IPS DF 6.9 (cell line): ENCODE measurements around the gene FSTL1.
"Not testable (repeated sequence)": the region's sequence is repeated elsewhere in the genome, so short reads cannot be mapped to it uniquely, and the experiment has no call there.

Source experiments
- DNase-seq: peaks from one replicate; pipeline ENCODE4 v3.0.0-alpha.2; 2013; ENCODE audit warnings: low read depth, low spot score
- H3K27ac ChIP-seq: one replicate; pipeline ENCODE4 v1.5.1; 2013; ENCODE audit warnings: low read length, control low read depth
- H3K27me3 ChIP-seq: 2 replicates; pipeline ENCODE4 v1.6.1; 2013; ENCODE audit warnings: mild to moderate bottlenecking, low read length; ENCODE audit not compliant: control insufficient read depth, insufficient read depth
- H3K36me3 ChIP-seq: 2 replicates; pipeline ENCODE4 v1.6.1; 2013; ENCODE audit warnings: low read length; ENCODE audit not compliant: control insufficient read depth, insufficient read depth
- H3K4me1 ChIP-seq: 2 replicates; pipeline ENCODE4 v1.6.1; 2013; ENCODE audit warnings: low read length; ENCODE audit not compliant: control insufficient read depth, insufficient read depth
- H3K4me3 ChIP-seq: 2 replicates; pipeline ENCODE4 v1.5.1; 2013; ENCODE audit warnings: mild to moderate bottlenecking, low read length
- H3K9me3 ChIP-seq: 2 replicates; pipeline ENCODE4 v1.6.1; 2013; ENCODE audit warnings: low read length, inconsistent platforms; ENCODE audit not compliant: control insufficient read depth, insufficient read depth
- WGBS: extraction: QIAGEN DNeasy Blood & Tissue Kit; methylation state at CpG from one replicate; pipeline ENCODE4 v1.1.7; 2013; ENCODE audit warnings: mixed read lengths, missing lambda C conversion rate; ENCODE audit not compliant: insufficient read length, insufficient coverage; 5-methylcytosine and 5-hydroxymethylcytosine counted together

The FSTL1 gene

GRCh38 chr3:120399372-120399771 is 51.4 kb downstream of the FSTL1 start:
- peaks cover 67% of the 10 kb centered on the region for H3K36me3 ChIP-seq
- no peak overlapping the region for H3K4me3 ChIP-seq
- WGBS: no CpG with 5 or more reads among the region's 2 CpGs
- no peaks in the 10 kb centered on the region for H3K4me1 ChIP-seq
- H3K27ac ChIP-seq: no peak overlapping the region
- DNase-seq: no peak
- H3K9me3 ChIP-seq: no peaks in the 10 kb centered on the region
- no peaks in the 10 kb centered on the region for H3K27me3 ChIP-seq

- no peak for DNase-seq
- no peak overlapping the region for H3K27ac ChIP-seq
- H3K4me3 ChIP-seq: no peak overlapping the region
- no peaks in the 10 kb centered on the region for H3K27me3 ChIP-seq
- peaks cover 50% of the 10 kb centered on the region for H3K36me3 ChIP-seq
- H3K9me3 ChIP-seq: no peaks in the 10 kb centered on the region
- no CpG with 5 or more reads among the region's 8 CpGs for WGBS
- H3K4me1 ChIP-seq: no peaks in the 10 kb centered on the region
These were observed 54.3 kb downstream of the FSTL1 start for GRCh38 chr3:120396469-120396868.

- H3K27me3 ChIP-seq: no peaks in the 10 kb centered on the region
- H3K36me3 ChIP-seq: peaks cover 30% of the 10 kb centered on the region
- H3K9me3 ChIP-seq: no peaks in the 10 kb centered on the region
- no peaks in the 10 kb centered on the region for H3K4me1 ChIP-seq
- no peak for DNase-seq
- H3K4me3 ChIP-seq: no peak overlapping the region
- WGBS: no CpG with 5 or more reads among the region's 2 CpGs
- no peak overlapping the region for H3K27ac ChIP-seq
These were observed 56.4 kb downstream of the FSTL1 start for GRCh38 chr3:120394347-120394746.

GRCh38 chr3:120393761-120394160 is 57.0 kb downstream of the FSTL1 start:
- Histone ChIP-seq H3K36me3 (peaks cover 26% of the 10 kb centered on the region; the same call in 1 of the 2 replicates), H3K27me3 (no peaks in the 10 kb centered on the region), H3K4me3 (no peak overlapping the region), H3K4me1 (no peaks in the 10 kb centered on the region), H3K9me3 (no peaks in the 10 kb centered on the region), H3K27ac (no peak overlapping the region)
- no peak for DNase-seq
- WGBS: no CpG with 5 or more reads among the region's 2 CpGs

- no peaks in the 10 kb centered on the region for H3K27me3 ChIP-seq
- no peak overlapping the region for H3K27ac ChIP-seq
- no peak for DNase-seq
- peaks cover 22% of the 10 kb centered on the region; the same call in 1 of the 2 replicates for H3K36me3 ChIP-seq
- H3K4me3 ChIP-seq: no peak overlapping the region
- H3K9me3 ChIP-seq: no peaks in the 10 kb centered on the region
- WGBS: no CpG with 5 or more reads among the region's 4 CpGs
- no peaks in the 10 kb centered on the region for H3K4me1 ChIP-seq
These were observed 57.5 kb downstream of the FSTL1 start for GRCh38 chr3:120393243-120393642.

- H3K4me1 ChIP-seq: no peaks in the 10 kb centered on the region
- 100% methylated on average over 1 of the region's 2 CpGs for WGBS
- no peaks in the 10 kb centered on the region for H3K36me3 ChIP-seq
These were observed 67.8 kb downstream of the FSTL1 start for GRCh38 chr3:120382941-120383447.

GRCh38 chr3:120381503-120381902 is 69.3 kb downstream of the FSTL1 start:
- no peak for DNase-seq

More at GRCh38 chr3:120382941-120383447, 67.8 kb downstream of the FSTL1 start:
- H3K4me3 ChIP-seq: no peak overlapping the region
- DNase-seq: no peak
- no peaks in the 10 kb centered on the region for H3K9me3 ChIP-seq
- peaks cover 1% of the 10 kb centered on the region; the same call in 1 of the 2 replicates for H3K27me3 ChIP-seq
- no peak overlapping the region for H3K27ac ChIP-seq

GRCh38 chr3:120377948-120378347 is 72.8 kb downstream of the FSTL1 start:
- no CpG with 5 or more reads among the region's 12 CpGs for WGBS
- not testable (repeated sequence) for H3K36me3 ChIP-seq, DNase-seq, H3K9me3 ChIP-seq, H3K4me1 ChIP-seq, H3K27me3 ChIP-seq, H3K4me3 ChIP-seq, H3K27ac ChIP-seq

More at GRCh38 chr3:120381503-120381902, 69.3 kb downstream of the FSTL1 start:
- H3K9me3 ChIP-seq: no peaks in the 10 kb centered on the region
- no peak overlapping the region for H3K4me3 ChIP-seq
- no CpG with 5 or more reads among the region's 2 CpGs for WGBS
- H3K27ac ChIP-seq: no peak overlapping the region
- no peaks in the 10 kb centered on the region for H3K4me1 ChIP-seq
- H3K36me3 ChIP-seq: no peaks in the 10 kb centered on the region
- H3K27me3 ChIP-seq: peaks cover under 1% of the 10 kb centered on the region; the same call in 1 of the 2 replicates

GRCh38 chr3:120370463-120370862 is 80.3 kb downstream of the FSTL1 start:
- Histone ChIP-seq H3K4me1 (no peaks in the 10 kb centered on the region), H3K27ac (no peak overlapping the region), H3K27me3 (no peaks in the 10 kb centered on the region), H3K4me3 (no peak overlapping the region), H3K36me3 (no peaks in the 10 kb centered on the region), H3K9me3 (no peaks in the 10 kb centered on the region)
- no peak for DNase-seq

- Histone ChIP-seq H3K9me3 (no peaks in the 10 kb centered on the region), H3K27me3 (no peaks in the 10 kb centered on the region), H3K36me3 (no peaks in the 10 kb centered on the region), H3K27ac (no peak overlapping the region), H3K4me3 (no peak overlapping the region), H3K4me1 (no peaks in the 10 kb centered on the region)
- no peak for DNase-seq
- WGBS: no CpG with 5 or more reads among the region's 2 CpGs
These were observed 81.7 kb downstream of the FSTL1 start for GRCh38 chr3:120369037-120369467.

- Histone ChIP-seq H3K27me3 (no peaks in the 10 kb centered on the region), H3K27ac (no peak overlapping the region), H3K4me3 (no peak overlapping the region), H3K36me3 (no peaks in the 10 kb centered on the region), H3K9me3 (no peaks in the 10 kb centered on the region), H3K4me1 (no peaks in the 10 kb centered on the region)
- no CpG with 5 or more reads among the region's 3 CpGs for WGBS
- no peak for DNase-seq
These were observed 82.6 kb downstream of the FSTL1 start for GRCh38 chr3:120368172-120368571.
